Mononuclear cell (primary cell): Measurements from ENCODE around the gene HSD17B2. TPM values are rescaled to one million over a fixed set of nuclear protein-coding genes. Genes with fewer than 3 reads are reported as not detected.

Experiments used
- H3K27me3 ChIP-seq: 2 replicates; pipeline ENCODE4 v1.6.0; 2011; ENCODE audit warnings: low read length, control low read depth; ENCODE audit not compliant: insufficient read depth
- H3K4me1 ChIP-seq: 2 replicates; pipeline ENCODE4 v1.5.1; 2011; ENCODE audit warnings: mild to moderate bottlenecking, low read length, control low read depth; ENCODE audit not compliant: insufficient read depth
- H3K4me3 ChIP-seq: 2 replicates; pipeline ENCODE4 v1.5.1; 2011; ENCODE audit warnings: mild to moderate bottlenecking, low read length, moderate library complexity
- H3K9me3 ChIP-seq: 2 replicates; pipeline ENCODE4 v1.5.1; 2011; ENCODE audit warnings: low read depth, mild to moderate bottlenecking, control low read depth, low read length
- total RNA-seq: library from RNA; depleted of rRNA; stranded (reverse); fragments of >200 nt; gene quantifications from one replicate; pipeline ENCODE4 v1.2.3, GENCODE V29; 2012

The HSD17B2 gene
- total RNA-seq, 1 donor = not detected

- Histone ChIP-seq H3K9me3 (no peaks in the 10 kb centered on the region), H3K4me3 (no peak overlapping the region), H3K4me1 (no peaks in the 10 kb centered on the region), H3K27me3 (peaks cover 5% of the 10 kb centered on the region)
These were observed 37.3 kb downstream of the HSD17B2 start for GRCh38 chr16:82072313-82072712.

- H3K27me3 ChIP-seq = peaks cover 5% of the 10 kb centered on the region
- H3K4me3 ChIP-seq = no peak overlapping the region
- H3K9me3 ChIP-seq = no peaks in the 10 kb centered on the region
- no peaks in the 10 kb centered on the region for H3K4me1 ChIP-seq
These were observed 39.0 kb downstream of the HSD17B2 start for GRCh38 chr16:82074019-82074558.

GRCh38 chr16:82078125-82078524 is 43.1 kb downstream of the HSD17B2 start:
- no peak overlapping the region for H3K4me3 ChIP-seq
- peaks cover 11% of the 10 kb centered on the region for H3K27me3 ChIP-seq
- no peaks in the 10 kb centered on the region for H3K4me1 ChIP-seq
- H3K9me3 ChIP-seq = no peaks in the 10 kb centered on the region

- Histone ChIP-seq H3K9me3 (no peaks in the 10 kb centered on the region), H3K4me3 (no peak overlapping the region), H3K4me1 (no peaks in the 10 kb centered on the region), H3K27me3 (peaks cover 8% of the 10 kb centered on the region)
These were observed 44.8 kb downstream of the HSD17B2 start for GRCh38 chr16:82079892-82080291.

- H3K4me3 ChIP-seq = no peak overlapping the region
- no peaks in the 10 kb centered on the region for H3K4me1 ChIP-seq
- H3K9me3 ChIP-seq = no peaks in the 10 kb centered on the region
- peaks cover 6% of the 10 kb centered on the region for H3K27me3 ChIP-seq
These were observed 46.2 kb downstream of the HSD17B2 start for GRCh38 chr16:82081264-82081663.

GRCh38 chr16:82082097-82082496 is 47.0 kb downstream of the HSD17B2 start:
- H3K4me1 ChIP-seq = no peaks in the 10 kb centered on the region
- no peaks in the 10 kb centered on the region for H3K9me3 ChIP-seq
- H3K27me3 ChIP-seq = peaks cover 6% of the 10 kb centered on the region

GRCh38 chr16:82082543-82083244 is 47.6 kb downstream of the HSD17B2 start:
- H3K27me3 ChIP-seq = peaks cover 6% of the 10 kb centered on the region
- no peaks in the 10 kb centered on the region for H3K9me3 ChIP-seq
- no peaks in the 10 kb centered on the region for H3K4me1 ChIP-seq

More at GRCh38 chr16:82082097-82082496, 47.0 kb downstream of the HSD17B2 start:
- no peak overlapping the region for H3K4me3 ChIP-seq

GRCh38 chr16:82083710-82084353 is 48.8 kb downstream of the HSD17B2 start:
- H3K9me3 ChIP-seq = no peaks in the 10 kb centered on the region
- peaks cover 6% of the 10 kb centered on the region for H3K27me3 ChIP-seq
- H3K4me3 ChIP-seq = no peak overlapping the region
- H3K4me1 ChIP-seq = no peaks in the 10 kb centered on the region

More at GRCh38 chr16:82082543-82083244, 47.6 kb downstream of the HSD17B2 start:
- H3K4me3 ChIP-seq = no peak overlapping the region

GRCh38 chr16:82085011-82085779 is 50.1 kb downstream of the HSD17B2 start:
- H3K9me3 ChIP-seq = no peaks in the 10 kb centered on the region
- H3K4me3 ChIP-seq = no peak overlapping the region
- H3K4me1 ChIP-seq = no peaks in the 10 kb centered on the region
- peaks cover 2% of the 10 kb centered on the region for H3K27me3 ChIP-seq

GRCh38 chr16:82088483-82088882 is 53.4 kb downstream of the HSD17B2 start:
- no peaks in the 10 kb centered on the region for H3K9me3 ChIP-seq
- no peaks in the 10 kb centered on the region for H3K4me1 ChIP-seq

GRCh38 chr16:82091241-82091640 is 56.2 kb downstream of the HSD17B2 start:
- no peaks in the 10 kb centered on the region for H3K9me3 ChIP-seq
- no peaks in the 10 kb centered on the region for H3K27me3 ChIP-seq
- H3K4me1 ChIP-seq = no peaks in the 10 kb centered on the region

More at GRCh38 chr16:82088483-82088882, 53.4 kb downstream of the HSD17B2 start:
- Histone ChIP-seq H3K27me3 (no peaks in the 10 kb centered on the region), H3K4me3 (no peak overlapping the region)

GRCh38 chr16:82092711-82093110 is 57.7 kb downstream of the HSD17B2 start:
- no peak overlapping the region for H3K4me3 ChIP-seq
- no peaks in the 10 kb centered on the region for H3K4me1 ChIP-seq
- H3K9me3 ChIP-seq = no peaks in the 10 kb centered on the region
- no peaks in the 10 kb centered on the region for H3K27me3 ChIP-seq

More at GRCh38 chr16:82091241-82091640, 56.2 kb downstream of the HSD17B2 start:
- H3K4me3 ChIP-seq = no peak overlapping the region

GRCh38 chr16:82093666-82094300 is 58.7 kb downstream of the HSD17B2 start:
- no peaks in the 10 kb centered on the region for H3K27me3 ChIP-seq
- H3K4me3 ChIP-seq = no peak overlapping the region
- H3K9me3 ChIP-seq = no peaks in the 10 kb centered on the region
- no peaks in the 10 kb centered on the region for H3K4me1 ChIP-seq

- Histone ChIP-seq H3K27me3 (no peaks in the 10 kb centered on the region), H3K9me3 (no peaks in the 10 kb centered on the region), H3K4me1 (no peaks in the 10 kb centered on the region), H3K4me3 (no peak overlapping the region)
These were observed 60.0 kb downstream of the HSD17B2 start for GRCh38 chr16:82094942-82095540.
